Measurements from ENCODE around the gene ABCC9. TPM values are rescaled to one million over a fixed set of nuclear protein-coding genes. Genes with fewer than 3 reads are reported as not detected.

Gene ABCC9
- total RNA-seq, 1 donor from 2014 or later: 2.6 TPM

GRCh38 chr12:21756699-21757098, 184.5 kb downstream of the ABCC9 start:
- no peaks in the 10 kb centered on the region for H3K36me3 Mint-ChIP-seq
- no peak overlapping the region for H3K27ac Mint-ChIP-seq
- no peak overlapping the region for H3K4me3 Mint-ChIP-seq

GRCh38 chr12:21751517-21751916, 189.7 kb downstream of the ABCC9 start:
- Mint-ChIP-seq H3K36me3 (no peaks in the 10 kb centered on the region), H3K4me1 (ENCODE audit: unreplicated experiment) (no peaks in the 10 kb centered on the region), H3K27ac (no peak overlapping the region), H3K27me3 (peaks cover 42% of the 10 kb centered on the region), H3K9me3 (no peaks in the 10 kb centered on the region), H3K4me3 (no peak overlapping the region)
- DNase-seq (ENCODE audit: extremely low spot score, unreplicated experiment): no peak
- no peak for TF ChIP-seq CTCF (conservative IDR thresholded peaks at IDR 0.05)

More at GRCh38 chr12:21756699-21757098, 184.5 kb downstream of the ABCC9 start:
- Mint-ChIP-seq H3K9me3 (no peaks in the 10 kb centered on the region), H3K27me3 (peaks cover 27% of the 10 kb centered on the region), H3K4me1 (ENCODE audit: unreplicated experiment) (no peaks in the 10 kb centered on the region)
- TF ChIP-seq CTCF (conservative IDR thresholded peaks at IDR 0.05): no peak
- no peak for DNase-seq (ENCODE audit: extremely low spot score, unreplicated experiment)

Other genes starting within 250 kb of the ABCC9 start
- 2.4 and 7.8 TPM in 2 replicates for gene KCNJ8, start 166.7 kb downstream of the ABCC9 start, total RNA-seq (ENCODE audit: low replicate concordance)
- 33.3 and 85.5 TPM in 2 replicates for gene CMAS, start 104.8 kb upstream of the ABCC9 start, total RNA-seq (ENCODE audit: low replicate concordance)